Vagina (tissue), 2 donors: Measurements from ENCODE around the gene MFAP5. TPM values are rescaled to one million over a fixed set of nuclear protein-coding genes. Genes with fewer than 3 reads are reported as not detected.

Experiments
- DNase-seq, 2 donors: peaks; one replicate each; pipeline ENCODE4 v3.0.0-alpha.2; 2017; ENCODE audit errors: extremely low spot score in 2 of 2
- H3K27ac ChIP-seq: fragments of 200-600 bp; sonication (generic); one replicate; pipeline ENCODE4 v1.5.1; 2019
- H3K27me3 ChIP-seq: fragments of 200-600 bp; sonication (generic); one replicate; pipeline ENCODE4 v1.5.1; 2019
- H3K36me3 ChIP-seq, 2 donors: fragments of 200-600 bp; sonication (generic); one replicate each; pipeline ENCODE4 v1.5.1; 2017 to 2019
- H3K4me1 ChIP-seq: fragments of 200-600 bp; sonication (generic); one replicate; pipeline ENCODE4 v1.5.1; 2019
- H3K4me3 ChIP-seq, 2 donors: fragments of 200-600 bp; sonication (generic); 1 replicate in 1 of 2; 2 replicates in 1 of 2; pipeline ENCODE4 v1.5.1; 2016 to 2019
- H3K9me3 ChIP-seq: fragments of 200-600 bp; sonication (generic); one replicate; pipeline ENCODE4 v1.5.1; 2019
- POLR2A ChIP-seq, 2 donors: fragments of 450-650 bp; IDR thresholded peaks; one replicate each; pipeline ENCODE4 v1.6.1; 2017; ENCODE audit warnings: antibody characterized with exemption in 2 of 2, mild to moderate bottlenecking in 2 of 2, moderate library complexity in 2 of 2
- POLR2AphosphoS5 ChIP-seq, 2 donors: sonication (generic); formaldehyde crosslinking; IDR thresholded peaks; one replicate each; pipeline ENCODE4 v1.9.0; 2017; ENCODE audit warnings: antibody characterized with exemption in 2 of 2, mild to moderate bottlenecking in 2 of 2, low read depth in 1 of 2; ENCODE audit not compliant: insufficient read depth in 1 of 2
- intact Hi-C: fragments of 100-400 bp; cut with DNase I; formaldehyde crosslinking; loops from one replicate; pipeline ENCODE4 v1.15.1; 2023
- total RNA-seq: library from RNA; depleted of rRNA; stranded (reverse); fragments of >200 nt; gene quantifications from one replicate; pipeline ENCODE4 v1.2.3, GENCODE V29; 2016
- TF ChIP-seq, protein P1 (sequence below), 3 experiments: fragments of 450-650 bp in 2 of 3; fragments of 200-600 bp in 1 of 3; sonication (generic) in 1 of 3; IDR thresholded peaks; one replicate each; pipeline ENCODE4 v1.5.1; 2017 to 2019; ENCODE audit warnings: antibody characterized with exemption in 3 of 3, mild to moderate bottlenecking in 2 of 3, moderate library complexity in 2 of 3

The MFAP5 gene
- total RNA-seq, 1 donor from 2014 or later = 159 TPM

DNA sequence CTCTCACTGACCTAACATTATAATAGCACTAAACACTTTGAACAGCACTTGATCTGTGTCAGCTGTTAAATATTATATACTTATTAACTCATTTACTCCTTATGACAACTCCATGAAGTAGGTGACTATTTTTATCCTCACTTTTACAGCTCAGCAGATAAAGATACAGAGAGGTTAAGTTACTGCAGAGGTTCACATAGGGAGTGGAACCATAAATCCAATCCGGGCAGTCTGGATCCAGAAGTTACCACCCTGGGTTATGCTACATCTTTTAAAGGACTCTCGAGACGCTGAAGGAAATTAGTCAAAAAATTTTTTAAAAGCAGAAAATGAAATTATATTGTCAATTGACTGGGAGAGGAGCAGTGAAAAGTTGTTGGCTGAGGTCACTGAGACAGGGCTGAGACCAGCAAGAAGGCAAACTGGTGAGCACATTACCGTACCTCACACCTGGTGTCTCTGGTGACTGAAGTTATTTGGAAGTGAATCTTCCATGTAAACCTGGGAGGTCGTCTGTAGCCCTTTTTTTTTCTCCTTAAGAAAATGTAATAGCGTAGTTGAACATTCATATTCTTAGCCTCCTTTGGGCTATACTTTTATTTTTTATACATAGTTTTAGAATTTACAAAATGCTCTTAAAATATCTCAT, 33.9 kb upstream of the MFAP5 start:
- Histone ChIP-seq H3K4me1 (peaks cover 33% of the 10 kb centered on the region), H3K4me3 (peak overlapping the region; percentile 95 to 99), H3K9me3 (no peaks in the 10 kb centered on the region), H3K27ac (peak overlapping the region; percentile 98), H3K36me3 (no peaks in the 10 kb centered on the region), H3K27me3 (no peaks in the 10 kb centered on the region)
- intact Hi-C loops = no loop called here
- no peak for TF ChIP-seq POLR2A (IDR thresholded peaks at IDR 0.05)
- TF ChIP-seq, protein P1, sequence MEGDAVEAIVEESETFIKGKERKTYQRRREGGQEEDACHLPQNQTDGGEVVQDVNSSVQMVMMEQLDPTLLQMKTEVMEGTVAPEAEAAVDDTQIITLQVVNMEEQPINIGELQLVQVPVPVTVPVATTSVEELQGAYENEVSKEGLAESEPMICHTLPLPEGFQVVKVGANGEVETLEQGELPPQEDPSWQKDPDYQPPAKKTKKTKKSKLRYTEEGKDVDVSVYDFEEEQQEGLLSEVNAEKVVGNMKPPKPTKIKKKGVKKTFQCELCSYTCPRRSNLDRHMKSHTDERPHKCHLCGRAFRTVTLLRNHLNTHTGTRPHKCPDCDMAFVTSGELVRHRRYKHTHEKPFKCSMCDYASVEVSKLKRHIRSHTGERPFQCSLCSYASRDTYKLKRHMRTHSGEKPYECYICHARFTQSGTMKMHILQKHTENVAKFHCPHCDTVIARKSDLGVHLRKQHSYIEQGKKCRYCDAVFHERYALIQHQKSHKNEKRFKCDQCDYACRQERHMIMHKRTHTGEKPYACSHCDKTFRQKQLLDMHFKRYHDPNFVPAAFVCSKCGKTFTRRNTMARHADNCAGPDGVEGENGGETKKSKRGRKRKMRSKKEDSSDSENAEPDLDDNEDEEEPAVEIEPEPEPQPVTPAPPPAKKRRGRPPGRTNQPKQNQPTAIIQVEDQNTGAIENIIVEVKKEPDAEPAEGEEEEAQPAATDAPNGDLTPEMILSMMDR (IDR thresholded peaks at IDR 0.05) = no peak
- TF ChIP-seq POLR2AphosphoS5 (IDR thresholded peaks at IDR 0.05; ENCODE audit: insufficient read depth in 1 of 2, low read depth in 1 of 2) = no peak
- no peak for DNase-seq

DNA sequence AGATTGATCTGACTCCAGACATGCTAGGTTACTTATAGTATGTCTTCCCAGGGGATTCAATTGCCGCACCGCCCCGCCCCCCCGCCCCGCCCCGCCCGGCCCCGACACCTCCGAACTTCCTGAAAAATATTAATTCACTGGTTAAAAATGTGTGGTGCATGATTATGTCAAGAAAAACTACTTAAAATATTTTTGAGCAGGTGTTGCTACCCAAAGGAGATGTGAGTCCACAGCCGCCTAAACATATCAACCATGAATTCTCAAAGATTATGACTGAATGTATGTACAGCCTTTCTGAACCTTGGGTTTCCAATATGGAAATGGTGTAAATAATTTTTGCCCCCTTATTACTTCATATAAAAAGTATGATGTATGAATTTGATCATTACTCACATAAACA, 32.5 kb upstream of the MFAP5 start:
- Histone ChIP-seq H3K27ac (no peak overlapping the region), H3K4me3 (no peak overlapping the region), H3K4me1 (peaks cover 22% of the 10 kb centered on the region), H3K36me3 (no peaks in the 10 kb centered on the region), H3K9me3 (no peaks in the 10 kb centered on the region), H3K27me3 (no peaks in the 10 kb centered on the region)
- TF ChIP-seq POLR2A (IDR thresholded peaks at IDR 0.05) (no peak), POLR2AphosphoS5 (IDR thresholded peaks at IDR 0.05; ENCODE audit: insufficient read depth in 1 of 2, low read depth in 1 of 2) (no peak)
- TF ChIP-seq, protein P1 (IDR thresholded peaks at IDR 0.05) = no peak
- intact Hi-C loops = no loop called here
- no peak for DNase-seq

DNA sequence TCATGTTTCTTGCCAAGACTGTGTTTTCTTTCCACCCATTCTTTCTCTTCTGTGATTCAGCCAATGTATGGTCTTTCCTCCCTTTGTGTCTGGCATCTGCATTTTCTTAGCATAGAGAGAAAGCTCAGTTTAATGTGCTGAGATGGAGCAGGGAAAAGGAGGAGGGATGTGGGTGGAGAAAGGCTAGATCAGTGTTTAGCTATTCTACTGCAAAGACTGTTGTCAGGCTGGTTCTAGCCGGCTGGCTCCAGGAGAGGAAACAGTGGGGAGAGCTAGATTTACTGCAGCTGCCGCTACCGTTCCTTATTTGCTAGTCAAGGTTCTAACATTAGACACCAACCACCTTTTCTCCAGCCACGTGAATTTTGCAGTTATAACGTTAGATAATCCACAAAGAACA, 29.9 kb upstream of the MFAP5 start:
- H3K9me3 ChIP-seq = no peaks in the 10 kb centered on the region
- intact Hi-C loops = no loop called here
- H3K27ac ChIP-seq = peak overlapping the region; percentile 40
- H3K4me1 ChIP-seq = peaks cover 12% of the 10 kb centered on the region
- H3K4me3 ChIP-seq = no peak overlapping the region
- TF ChIP-seq, protein P1 (IDR thresholded peaks at IDR 0.05) = no peak
- peak in 1 of 2 donors; percentile 77 for TF ChIP-seq POLR2AphosphoS5 (IDR thresholded peaks at IDR 0.05; ENCODE audit: insufficient read depth in 1 of 2, low read depth in 1 of 2)
- DNase-seq = no peak
- no peaks in the 10 kb centered on the region for H3K27me3 ChIP-seq
- no peaks in the 10 kb centered on the region for H3K36me3 ChIP-seq

DNA sequence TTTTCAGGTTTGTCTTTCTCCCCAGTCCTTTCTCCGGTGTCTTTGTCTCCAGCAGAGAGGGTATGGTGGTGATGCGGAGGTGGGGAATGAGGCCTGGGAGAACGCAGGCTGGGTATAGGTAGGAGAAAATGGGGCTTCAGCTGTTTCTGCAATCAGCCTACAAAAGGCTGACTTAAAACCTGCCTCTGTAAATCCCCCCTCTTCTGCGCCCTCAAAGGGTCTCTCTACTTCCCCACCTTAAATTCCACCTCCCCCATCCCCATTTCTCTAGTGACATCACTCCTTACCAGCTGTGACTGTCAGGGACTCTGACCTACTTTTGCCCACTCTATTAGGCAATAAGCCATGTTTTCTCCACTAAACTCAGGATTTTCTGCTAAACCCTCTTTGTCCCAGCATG, 27.1 kb upstream of the MFAP5 start:
- H3K4me1 ChIP-seq = peaks cover 16% of the 10 kb centered on the region
- no peaks in the 10 kb centered on the region for H3K27me3 ChIP-seq
- intact Hi-C loops = no loop called here
- peak in 1 of 2 donors; percentile 43 for DNase-seq
- H3K36me3 ChIP-seq = no peaks in the 10 kb centered on the region
- H3K4me3 ChIP-seq = no peak overlapping the region
- TF ChIP-seq POLR2A (IDR thresholded peaks at IDR 0.05) (no peak), POLR2AphosphoS5 (IDR thresholded peaks at IDR 0.05; ENCODE audit: insufficient read depth in 1 of 2, low read depth in 1 of 2) (no peak)
- TF ChIP-seq, protein P1 (IDR thresholded peaks at IDR 0.05) = no peak
- no peak overlapping the region for H3K27ac ChIP-seq
- H3K9me3 ChIP-seq = no peaks in the 10 kb centered on the region

DNA sequence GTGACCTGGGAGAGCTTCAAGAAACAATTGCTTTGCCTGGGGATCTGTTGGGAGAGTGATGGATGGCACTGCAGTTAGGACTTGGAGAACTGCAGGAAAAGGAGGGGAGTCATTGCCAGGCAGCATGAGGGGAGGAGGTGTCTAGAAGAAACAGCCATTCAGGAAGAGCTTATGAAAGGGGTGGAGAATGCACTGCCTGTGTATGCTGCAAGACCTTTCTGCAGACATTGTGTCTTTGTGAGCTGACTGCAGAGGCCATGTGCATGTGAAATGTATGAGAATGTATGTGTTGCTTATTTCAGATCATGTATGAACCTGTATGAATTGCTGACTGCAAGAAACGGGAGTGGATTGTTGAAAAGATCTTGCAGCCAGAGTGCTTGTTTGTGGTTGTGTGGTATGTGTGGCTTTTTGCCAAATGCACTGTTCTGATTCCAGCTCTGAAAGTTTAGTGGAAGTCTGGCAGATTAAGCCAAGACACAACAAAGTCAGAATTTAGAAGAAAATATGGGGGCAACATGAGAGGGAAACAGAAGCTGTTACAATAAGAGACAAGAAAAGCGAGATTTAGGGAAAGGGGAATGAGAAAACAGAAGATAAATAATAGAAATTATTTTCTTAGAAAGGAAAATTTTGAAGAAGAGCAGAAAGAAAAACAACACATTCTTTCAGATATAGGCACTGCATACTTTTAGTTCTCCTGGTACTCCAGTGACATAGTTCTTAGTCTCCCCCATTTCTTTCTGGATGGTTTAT, 25.4 kb upstream of the MFAP5 start:
- intact Hi-C loops = no loop called here
- Histone ChIP-seq H3K4me3 (no peak overlapping the region), H3K36me3 (no peaks in the 10 kb centered on the region), H3K4me1 (peaks cover 12% of the 10 kb centered on the region), H3K27ac (no peak overlapping the region), H3K27me3 (no peaks in the 10 kb centered on the region), H3K9me3 (no peaks in the 10 kb centered on the region)
- TF ChIP-seq, protein P1 (IDR thresholded peaks at IDR 0.05) = peak in 1 of 3 experiments; percentile 10
- TF ChIP-seq POLR2A (IDR thresholded peaks at IDR 0.05) = no peak
- peak in 1 of 2 donors; percentile 81 for TF ChIP-seq POLR2AphosphoS5 (IDR thresholded peaks at IDR 0.05; ENCODE audit: insufficient read depth in 1 of 2, low read depth in 1 of 2)
- no peak for DNase-seq
